IgD-negative memory B cell (primary cell): ENCODE results near the gene RUSC1. TPM values are rescaled to one million over a fixed set of nuclear protein-coding genes. Genes with fewer than 3 reads are reported as not detected.
"Not testable (repeated sequence)": the region's sequence is repeated elsewhere in the genome, so short reads cannot be mapped to it uniquely, and the experiment has no call there.

ENCODE experiments used
- H3K27ac Mint-ChIP-seq, 3 donors: one replicate each; pipeline ENCODE4 v1.8.0; 2020 to 2022; ENCODE audit warnings: mild to moderate bottlenecking in 3 of 3, mixed read lengths in 3 of 3, moderate library complexity in 1 of 3
- H3K27me3 Mint-ChIP-seq: one replicate; pipeline ENCODE4 v1.8.0; 2021; ENCODE audit warnings: mixed read lengths
- H3K36me3 Mint-ChIP-seq: one replicate; pipeline ENCODE4 v1.8.0; 2020; ENCODE audit warnings: mild to moderate bottlenecking, mixed read lengths
- H3K4me1 Mint-ChIP-seq, 3 donors: one replicate each; pipeline ENCODE4 v1.8.0; 2020 to 2022; ENCODE audit warnings: mixed read lengths in 3 of 3, mild to moderate bottlenecking in 1 of 3
- H3K4me3 Mint-ChIP-seq, 4 donors: one replicate each; pipeline ENCODE4 v1.8.0; 2020 to 2022; ENCODE audit warnings: mild to moderate bottlenecking in 4 of 4, mixed read lengths in 4 of 4, moderate library complexity in 3 of 4
- H3K9me3 Mint-ChIP-seq, 3 donors: one replicate each; pipeline ENCODE4 v1.8.0; 2020 to 2021; ENCODE audit warnings: mixed read lengths in 3 of 3, mild to moderate bottlenecking in 1 of 3
- polyA plus RNA-seq: library from polyadenylated mRNA; unstranded; fragments of 300-500 nt; fragmentation: Illumina TruSeq; gene quantifications from one replicate; pipeline ENCODE4 v1.2.3, GENCODE V29; 2021

The RUSC1 gene
- polyA plus RNA-seq, 1 donor from 2014 or later = 8.9 TPM

DNA sequence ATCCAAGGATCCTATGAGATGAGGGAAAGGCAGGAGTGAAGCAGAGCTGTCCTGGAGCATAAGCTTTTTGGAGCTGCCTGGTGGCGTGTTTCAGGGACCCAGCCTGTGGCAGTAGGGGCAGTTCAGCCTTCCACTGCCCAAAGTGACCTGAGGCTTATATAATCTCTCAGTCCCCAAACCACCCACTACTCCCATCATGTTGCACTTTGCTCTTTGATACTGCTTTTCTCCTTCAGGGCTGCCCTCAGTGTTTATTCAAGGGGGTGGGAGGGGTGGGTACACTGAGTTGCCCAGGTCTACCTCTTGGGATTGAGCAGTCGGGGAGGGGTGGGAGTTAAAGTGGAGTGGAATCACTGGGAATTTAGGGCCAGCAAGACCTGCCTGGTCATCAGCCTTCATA, 34.1 kb upstream of the RUSC1 start:
- H3K36me3 Mint-ChIP-seq = peaks cover 2% of the 10 kb centered on the region
- H3K4me3 Mint-ChIP-seq = no peak overlapping the region
- no peaks in the 10 kb centered on the region for H3K27me3 Mint-ChIP-seq
- H3K9me3 Mint-ChIP-seq = no peaks in the 10 kb centered on the region
- H3K27ac Mint-ChIP-seq = no peak overlapping the region
- peaks cover 0 to 2% (median 0%) of the 10 kb centered on the region in 3 donors for H3K4me1 Mint-ChIP-seq

DNA sequence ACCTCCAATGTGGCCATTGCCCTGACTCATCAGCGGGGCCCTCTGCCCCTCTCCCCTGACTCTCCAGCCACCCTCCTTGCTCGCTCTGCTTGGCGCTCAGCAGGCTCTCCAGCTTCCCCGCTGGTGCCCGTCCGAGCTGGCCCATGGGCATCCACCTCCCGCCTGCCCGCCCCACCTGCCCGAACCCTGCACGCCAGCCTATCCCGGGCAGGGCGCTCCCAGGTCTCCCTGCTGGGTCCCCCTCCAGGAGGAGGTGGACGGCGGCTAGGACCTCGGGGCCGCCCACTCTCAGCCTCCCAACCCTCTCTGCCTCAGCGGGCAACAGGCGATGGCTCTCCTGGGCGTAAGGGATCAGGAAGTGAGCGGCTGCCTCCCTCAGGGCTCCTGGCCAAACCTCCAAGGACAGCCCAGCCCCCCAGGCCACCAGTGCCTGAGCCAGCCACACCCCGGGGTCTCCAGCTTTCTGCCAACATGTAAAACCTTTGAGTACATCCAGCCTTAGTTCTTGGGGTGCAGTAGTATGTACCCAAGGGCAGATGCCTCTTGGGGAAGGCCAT, 32.6 kb upstream of the RUSC1 start:
- no peak overlapping the region for H3K4me3 Mint-ChIP-seq
- peaks cover 2% of the 10 kb centered on the region for H3K27me3 Mint-ChIP-seq
- no peaks in the 10 kb centered on the region for H3K9me3 Mint-ChIP-seq
- peaks cover 0 to 2% (median 0%) of the 10 kb centered on the region in 3 donors for H3K4me1 Mint-ChIP-seq
- H3K27ac Mint-ChIP-seq = no peak overlapping the region
- peaks cover 2% of the 10 kb centered on the region for H3K36me3 Mint-ChIP-seq

DNA sequence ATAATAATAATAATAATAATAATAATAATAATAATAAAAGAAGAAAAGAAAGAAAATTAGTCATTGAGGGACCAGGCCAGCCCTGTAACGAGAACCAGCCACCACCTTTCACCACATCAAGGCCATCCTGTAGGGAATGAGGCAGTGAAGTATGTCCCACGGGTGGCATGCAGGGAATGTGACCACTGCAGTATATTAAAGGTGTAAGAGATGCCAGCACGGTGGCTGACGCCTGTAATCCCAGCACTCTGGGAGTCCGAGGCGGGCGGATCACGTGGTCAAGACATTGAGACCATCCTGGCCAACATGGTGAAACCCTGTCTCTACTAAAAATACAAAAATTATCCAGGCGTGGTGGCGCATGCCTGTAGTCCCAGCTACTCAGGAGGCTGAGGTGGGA, 29.7 kb upstream of the RUSC1 start:
- peaks cover 17% of the 10 kb centered on the region for H3K27me3 Mint-ChIP-seq
- H3K27ac Mint-ChIP-seq, H3K36me3 Mint-ChIP-seq, H3K9me3 Mint-ChIP-seq, H3K4me3 Mint-ChIP-seq, H3K4me1 Mint-ChIP-seq: not testable (repeated sequence)

DNA sequence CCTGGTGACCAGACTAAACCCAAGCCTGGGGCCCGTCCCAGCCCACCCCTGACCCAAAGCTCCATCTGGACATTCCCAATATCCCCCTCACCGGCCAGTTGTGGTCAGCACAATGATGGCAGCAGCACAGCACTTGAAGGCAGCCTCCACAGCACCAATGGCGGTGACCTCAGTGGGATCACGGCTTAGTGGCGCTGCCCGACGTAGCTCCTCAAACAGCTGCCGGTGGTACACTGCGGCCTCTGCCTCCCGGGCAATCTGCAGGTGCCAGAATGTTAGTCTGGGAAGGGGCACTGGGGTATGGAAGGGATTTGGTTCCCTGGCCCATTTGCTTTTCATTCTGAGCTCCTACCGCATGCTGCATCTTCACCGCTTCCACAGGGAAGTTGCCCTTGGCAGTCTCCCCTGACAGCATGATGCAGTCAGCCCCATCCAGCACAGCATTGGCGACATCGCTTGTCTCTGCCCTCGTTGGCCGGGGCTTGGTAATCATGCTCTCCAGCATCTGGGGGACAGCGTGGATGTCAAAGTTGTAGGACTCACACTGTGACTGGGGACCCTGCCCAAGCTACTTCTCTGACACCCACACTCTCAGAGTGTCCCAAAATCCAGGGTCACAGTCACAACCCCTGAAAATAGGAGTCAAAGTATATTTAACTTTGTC, 27.5 kb upstream of the RUSC1 start:
- H3K4me3 Mint-ChIP-seq = no peak overlapping the region
- H3K27me3 Mint-ChIP-seq = peaks cover 25% of the 10 kb centered on the region
- H3K9me3 Mint-ChIP-seq = no peaks in the 10 kb centered on the region
- H3K4me1 Mint-ChIP-seq = peaks cover 0 to 4% (median 3%) of the 10 kb centered on the region in 3 donors
- no peak overlapping the region for H3K27ac Mint-ChIP-seq
- peaks cover 2% of the 10 kb centered on the region for H3K36me3 Mint-ChIP-seq

DNA sequence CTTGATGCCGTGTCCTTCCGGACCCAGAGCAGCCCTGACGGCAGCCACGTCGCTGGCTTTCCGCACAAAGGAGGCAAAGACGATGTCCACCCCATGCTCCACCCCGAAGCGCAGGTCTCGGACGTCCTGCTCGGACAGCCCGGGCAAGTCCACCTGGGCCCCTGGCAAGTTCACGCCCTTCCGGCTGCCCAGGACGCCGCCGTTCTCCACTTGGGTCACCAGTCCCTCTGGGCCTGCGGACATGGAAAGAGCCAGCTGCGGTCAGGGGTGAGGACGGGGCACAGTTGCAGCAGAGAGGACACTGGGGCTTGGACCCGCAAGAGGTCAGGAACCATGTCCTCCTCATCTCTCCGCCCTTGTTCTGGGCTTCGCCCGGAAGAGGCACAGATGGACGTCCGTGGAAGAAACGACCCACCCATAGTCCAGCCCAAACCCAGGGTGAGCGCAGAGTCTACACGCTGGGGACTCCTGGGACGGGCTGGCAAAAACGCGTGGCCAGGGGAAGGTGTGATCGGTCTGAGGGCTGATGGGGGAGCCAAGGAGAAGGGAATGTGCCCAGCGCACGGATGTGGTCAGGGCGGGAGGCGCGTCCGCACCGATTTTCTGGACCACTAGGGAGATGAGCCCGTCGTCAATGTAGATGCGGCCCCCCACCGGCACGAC, 26.0 kb upstream of the RUSC1 start:
- peaks cover 25% of the 10 kb centered on the region for H3K27me3 Mint-ChIP-seq

DNA sequence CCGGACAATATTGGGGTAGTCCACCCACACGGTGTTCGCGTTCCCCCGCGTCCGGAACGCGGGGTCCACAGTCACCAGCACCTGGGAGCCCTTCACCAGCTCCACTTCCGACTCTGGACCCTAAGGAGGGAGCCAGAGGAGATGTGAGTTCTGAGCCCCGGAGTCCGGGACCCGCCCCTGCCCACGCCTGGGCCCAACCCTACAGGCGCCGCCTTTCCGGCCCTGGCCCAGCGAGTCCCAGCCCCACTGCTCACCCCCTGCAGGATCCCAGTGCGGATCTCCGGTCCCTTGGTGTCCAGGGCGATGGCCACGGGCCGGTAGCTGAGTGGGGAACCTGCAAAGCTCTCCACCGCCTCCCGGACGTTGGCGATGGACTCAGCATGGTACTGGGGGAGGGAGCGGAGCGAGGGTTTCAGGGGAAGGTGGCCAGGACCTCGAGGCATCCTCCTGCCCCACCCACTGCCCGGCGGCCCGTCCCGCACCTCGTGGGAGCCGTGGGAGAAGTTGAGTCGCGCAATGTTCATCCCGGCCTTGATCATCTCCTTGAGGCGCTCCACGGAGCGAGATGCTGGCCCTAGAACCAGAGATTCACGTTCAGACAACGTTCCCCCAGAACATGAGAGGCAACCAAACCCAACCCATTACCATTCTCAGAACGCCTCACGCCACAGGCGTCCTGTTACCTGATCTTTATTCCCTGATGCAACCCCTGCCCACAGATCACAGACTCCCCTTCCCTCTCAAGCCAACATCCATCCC, 25.3 kb upstream of the RUSC1 start:
- Mint-ChIP-seq H3K36me3 (no peaks in the 10 kb centered on the region), H3K4me3 (peak overlapping the region in 1 of 4 donors; percentile 17), H3K27me3 (peaks cover 25% of the 10 kb centered on the region), H3K9me3 (peaks cover 0 to 2% (median 0%) of the 10 kb centered on the region in 3 donors), H3K27ac (peak overlapping the region in 1 of 3 donors; percentile 91), H3K4me1 (peaks cover 0 to 3% (median 2%) of the 10 kb centered on the region in 3 donors)

More for the DNA sequence above, 26.0 kb upstream of the RUSC1 start:
- H3K4me1 Mint-ChIP-seq = peaks cover 0 to 3% (median 2%) of the 10 kb centered on the region in 3 donors
- H3K4me3 Mint-ChIP-seq = peak overlapping the region in 1 of 4 donors; percentile 17
- H3K36me3 Mint-ChIP-seq = no peaks in the 10 kb centered on the region
- H3K9me3 Mint-ChIP-seq = peaks cover 0 to 2% (median 0%) of the 10 kb centered on the region in 3 donors
- no peak overlapping the region for H3K27ac Mint-ChIP-seq

DNA sequence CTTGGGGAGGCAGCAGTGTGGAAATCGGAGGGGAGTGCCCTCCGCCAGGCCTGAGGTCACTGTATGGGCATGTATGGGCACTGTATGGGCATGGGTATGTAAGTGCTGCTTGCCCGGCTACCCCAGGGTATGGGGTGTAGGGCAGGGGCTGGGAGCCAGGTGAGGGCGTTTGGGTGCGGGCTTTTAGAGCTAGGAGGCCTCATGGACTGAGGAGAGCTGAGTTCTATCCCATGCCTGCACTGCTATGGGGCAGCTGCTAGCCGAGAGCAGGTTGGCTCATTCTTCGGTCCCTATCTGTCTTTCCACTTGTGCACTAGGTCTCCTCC, 24.8 kb upstream of the RUSC1 start:
- Mint-ChIP-seq H3K4me1 (peaks cover 0 to 3% (median 2%) of the 10 kb centered on the region in 3 donors), H3K27me3 (peaks cover 25% of the 10 kb centered on the region), H3K4me3 (no peak overlapping the region), H3K36me3 (no peaks in the 10 kb centered on the region), H3K9me3 (peaks cover 0 to 2% (median 0%) of the 10 kb centered on the region in 3 donors), H3K27ac (peak overlapping the region in 1 of 3 donors; percentile 91)

DNA sequence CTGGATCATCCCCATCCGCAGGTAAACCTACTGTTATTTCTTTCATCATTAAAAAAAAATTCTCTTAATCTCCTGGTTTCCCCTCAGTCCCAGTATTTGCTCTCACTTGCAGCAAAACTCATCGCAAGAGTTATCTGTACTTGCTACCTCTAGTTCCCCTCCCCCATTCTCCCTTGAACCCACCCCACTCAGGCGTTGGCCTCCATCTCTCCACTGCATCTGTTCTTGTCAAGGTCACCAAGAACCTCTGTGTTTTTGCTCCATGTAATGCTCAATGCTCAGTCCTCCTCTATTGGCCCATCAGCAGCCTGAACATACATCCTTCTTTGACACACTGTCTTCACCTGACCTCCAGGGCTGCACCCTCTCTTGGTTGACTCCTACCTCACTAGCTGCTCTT, 24.0 kb upstream of the RUSC1 start:
- Mint-ChIP-seq H3K4me3 (no peak overlapping the region), H3K27me3 (peaks cover 24% of the 10 kb centered on the region), H3K36me3 (no peaks in the 10 kb centered on the region), H3K9me3 (peaks cover 0 to 2% (median 0%) of the 10 kb centered on the region in 3 donors), H3K27ac (no peak overlapping the region), H3K4me1 (peaks cover 0 to 3% (median 2%) of the 10 kb centered on the region in 3 donors)

DNA sequence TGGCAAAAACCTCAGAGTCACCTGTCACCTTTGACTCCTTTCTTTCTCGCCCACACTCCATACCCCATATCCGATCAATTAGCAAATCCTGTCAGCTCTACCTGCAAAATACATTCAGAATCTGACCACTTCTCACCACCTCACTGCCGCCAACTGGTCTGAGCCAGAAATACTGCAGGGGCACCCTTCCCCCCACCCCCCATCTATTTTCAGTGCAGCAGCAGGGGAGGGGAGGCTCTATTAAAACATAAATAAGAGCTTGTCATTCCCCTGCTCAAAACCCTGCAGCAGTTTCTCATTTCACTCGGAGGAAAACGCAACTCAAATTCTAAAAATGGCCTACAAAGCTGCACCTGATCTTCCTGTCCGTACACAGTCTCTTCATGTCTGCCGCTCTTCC, 23.3 kb upstream of the RUSC1 start:
- peaks cover 24% of the 10 kb centered on the region for H3K27me3 Mint-ChIP-seq
- peak overlapping the region in 1 of 4 donors; percentile 39 for H3K4me3 Mint-ChIP-seq
- H3K36me3 Mint-ChIP-seq = no peaks in the 10 kb centered on the region
- no peak overlapping the region for H3K27ac Mint-ChIP-seq
- H3K4me1 Mint-ChIP-seq = peaks cover 0 to 3% (median 2%) of the 10 kb centered on the region in 3 donors
- H3K9me3 Mint-ChIP-seq = peaks cover 0 to 2% (median 0%) of the 10 kb centered on the region in 3 donors

DNA sequence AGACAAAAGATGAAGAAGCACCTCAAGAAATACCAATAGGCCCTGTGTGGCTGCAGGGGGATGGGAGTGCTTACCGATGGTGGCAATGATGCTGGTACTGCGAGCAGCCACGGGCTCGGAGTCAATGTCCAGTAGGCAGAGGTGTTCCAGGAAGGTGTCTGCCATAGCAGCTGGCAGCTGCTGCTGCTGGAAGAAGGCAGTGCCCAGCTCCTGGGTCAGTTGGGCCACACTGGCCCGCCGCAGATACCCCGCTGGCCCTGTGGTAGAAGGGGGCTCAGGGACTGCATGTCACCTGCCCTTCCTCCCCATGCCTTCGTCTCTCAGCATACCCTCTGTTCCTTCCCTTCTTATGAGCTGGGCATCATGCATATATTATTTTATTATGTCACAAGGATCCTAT, 20.7 kb upstream of the RUSC1 start:
- H3K4me3 Mint-ChIP-seq = no peak overlapping the region
- no peak overlapping the region for H3K27ac Mint-ChIP-seq
- H3K27me3 Mint-ChIP-seq = peaks cover 15% of the 10 kb centered on the region
- peaks cover 0 to 3% (median 0%) of the 10 kb centered on the region in 3 donors for H3K4me1 Mint-ChIP-seq
- no peaks in the 10 kb centered on the region for H3K36me3 Mint-ChIP-seq
- peaks cover 0 to 2% (median 0%) of the 10 kb centered on the region in 3 donors for H3K9me3 Mint-ChIP-seq

DNA sequence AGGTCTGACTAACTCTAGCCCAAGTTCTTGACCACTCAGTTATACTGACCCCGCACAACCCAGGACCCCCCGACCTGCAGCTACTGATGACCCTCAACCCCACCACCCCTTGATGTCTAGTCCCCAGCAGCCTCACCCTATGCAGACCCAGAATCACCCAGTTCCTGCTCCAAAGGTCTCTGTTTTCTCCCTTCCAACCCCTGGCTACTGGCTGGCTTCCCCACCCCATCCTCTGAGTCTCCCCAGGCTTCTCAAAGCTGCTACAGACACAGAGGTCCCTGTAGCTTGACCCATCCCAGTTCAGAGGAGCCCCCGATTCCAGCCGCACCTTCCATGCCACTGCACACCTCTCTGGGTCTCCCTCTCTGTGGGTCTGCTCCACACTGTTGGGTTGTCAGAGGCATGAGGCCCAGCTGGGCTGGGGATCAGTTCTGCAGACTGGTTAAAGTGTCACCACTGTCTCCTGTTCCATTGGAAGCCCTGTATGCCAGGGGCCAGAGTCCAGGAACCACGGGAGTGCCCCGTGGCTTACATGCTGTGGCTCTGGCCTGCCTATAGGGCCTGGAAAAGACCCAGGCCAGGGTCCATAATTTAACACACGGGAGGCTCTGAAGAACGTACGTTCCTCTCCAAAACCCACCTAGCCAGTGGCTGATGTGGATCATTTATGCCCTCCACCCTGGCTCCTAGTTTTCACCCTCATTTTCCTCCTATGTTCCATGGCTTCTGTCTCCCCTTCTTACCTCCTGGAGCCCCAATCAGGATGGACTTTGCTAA, 20.0 kb upstream of the RUSC1 start:
- H3K27me3 Mint-ChIP-seq = peaks cover 11% of the 10 kb centered on the region
- H3K27ac Mint-ChIP-seq = no peak overlapping the region

DNA sequence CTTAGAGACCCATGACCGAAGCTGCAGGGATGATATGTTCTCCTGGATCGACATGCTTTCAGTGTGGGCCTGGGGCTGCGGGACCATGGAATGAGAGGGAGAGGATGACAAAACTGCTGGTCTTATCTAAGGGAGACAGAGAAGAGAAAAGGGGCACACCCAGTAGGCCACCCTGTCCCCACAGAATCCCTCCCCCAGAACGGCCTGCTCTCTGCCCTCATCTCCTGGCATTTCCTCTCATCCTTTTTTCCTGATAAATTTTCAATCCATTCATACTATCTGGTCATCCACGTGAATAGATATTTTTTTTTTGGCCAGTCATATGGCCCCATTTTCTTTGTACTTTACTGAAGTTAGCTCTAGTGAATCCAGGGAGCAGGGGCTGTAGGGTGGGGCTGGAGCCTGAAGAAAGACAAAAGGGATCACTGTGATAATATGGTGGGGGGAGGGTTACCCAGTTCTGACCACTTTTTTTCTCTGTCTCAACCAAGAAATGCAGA, 19.3 kb upstream of the RUSC1 start, which contains the start of gene PKLR:
Gene PKLR (minus strand): TSS at position 97 of the 500 bp plus-strand sequence. CDS start 43 bp downstream, at position 54.
- Mint-ChIP-seq H3K36me3 (no peaks in the 10 kb centered on the region), H3K4me1 (peaks cover 0 to 3% (median 0%) of the 10 kb centered on the region in 3 donors), H3K27me3 (peaks cover 5% of the 10 kb centered on the region), H3K4me3 (peak within 1 kb of the TSS in 1 of 4 donors; percentile 17), H3K9me3 (peaks cover 0 to 2% (median 0%) of the 10 kb centered on the region in 3 donors), H3K27ac (no peak within 1 kb of the TSS)

More for the DNA sequence above, 20.0 kb upstream of the RUSC1 start:
- H3K4me1 Mint-ChIP-seq = peaks cover 0 to 3% (median 0%) of the 10 kb centered on the region in 3 donors
- no peaks in the 10 kb centered on the region for H3K36me3 Mint-ChIP-seq
- no peak overlapping the region for H3K4me3 Mint-ChIP-seq
- peaks cover 0 to 2% (median 0%) of the 10 kb centered on the region in 3 donors for H3K9me3 Mint-ChIP-seq

DNA sequence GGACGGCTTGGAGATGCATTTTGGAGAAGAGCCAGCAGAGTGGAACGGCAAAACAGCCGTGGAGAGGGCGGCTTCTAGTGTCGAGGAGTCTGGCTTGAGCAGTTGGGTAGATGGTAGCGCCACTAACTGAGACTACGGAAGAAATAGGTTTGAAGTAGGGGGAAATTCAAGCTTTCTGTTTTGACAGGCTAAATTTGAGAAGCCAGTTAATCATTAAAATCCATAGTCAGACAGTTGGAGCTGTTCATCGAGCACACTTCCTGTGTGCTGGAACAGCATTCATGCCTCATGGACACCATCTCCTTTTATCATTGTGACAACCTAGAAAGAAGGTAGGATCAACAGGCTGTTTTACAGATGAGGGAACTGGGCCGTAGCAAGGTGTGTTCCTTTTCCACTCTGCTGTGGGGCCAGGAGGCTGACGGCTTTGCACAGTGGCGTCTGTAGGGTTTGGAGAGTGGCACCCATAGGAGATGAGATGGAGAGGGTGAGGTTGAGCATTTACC, 16.1 kb upstream of the RUSC1 start:
- no peaks in the 10 kb centered on the region for H3K9me3 Mint-ChIP-seq
- no peaks in the 10 kb centered on the region for H3K27me3 Mint-ChIP-seq
- no peak overlapping the region for H3K27ac Mint-ChIP-seq

DNA sequence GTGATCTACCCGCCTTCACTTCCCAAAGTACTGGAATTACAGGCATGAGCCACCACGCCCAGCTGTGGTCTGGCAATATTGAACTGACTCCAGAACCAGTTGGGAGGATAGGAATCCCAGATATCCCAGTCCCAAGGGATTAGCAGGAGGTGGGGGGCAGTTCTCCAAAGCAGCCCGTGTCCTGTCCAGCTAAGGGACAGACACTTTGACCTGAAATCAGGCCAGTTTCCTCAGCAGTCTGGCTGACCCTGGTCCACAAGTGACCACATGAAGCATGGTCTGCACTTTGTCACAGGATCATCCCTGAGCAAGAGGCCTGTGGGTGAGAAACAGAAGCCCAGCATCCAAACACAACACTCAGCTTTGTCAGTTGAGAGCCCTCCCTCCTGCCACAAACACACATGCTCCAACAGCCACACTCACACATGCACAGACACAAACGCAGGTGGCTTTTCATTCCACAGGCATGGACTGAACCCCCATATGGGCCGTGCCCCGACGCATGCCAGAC, 14.8 kb upstream of the RUSC1 start:
- Mint-ChIP-seq H3K4me3 (no peak overlapping the region), H3K27me3 (no peaks in the 10 kb centered on the region), H3K27ac (peak overlapping the region in 1 of 3 donors; percentile 50), H3K9me3 (no peaks in the 10 kb centered on the region), H3K36me3 (no peaks in the 10 kb centered on the region), H3K4me1 (peaks cover 7 to 17% (median 12%) of the 10 kb centered on the region in 3 donors)

More for the DNA sequence above, 16.1 kb upstream of the RUSC1 start:
- Mint-ChIP-seq H3K36me3 (no peaks in the 10 kb centered on the region), H3K4me3 (no peak overlapping the region), H3K4me1 (peaks cover 7 to 9% (median 8%) of the 10 kb centered on the region in 3 donors)
